Measurements from ENCODE around the gene MOV10L1. TPM values are rescaled to one million over a fixed set of nuclear protein-coding genes. Genes with fewer than 3 reads are reported as not detected.
A peak's percentile ranks its signal among the peaks of the same experiment; 100 is the strongest.

MOV10L1 gene
- total RNA-seq, 6 experiments from 2014 or later = 0.21 to 0.31 (median 0.24) TPM; not detected in 2

DNA sequence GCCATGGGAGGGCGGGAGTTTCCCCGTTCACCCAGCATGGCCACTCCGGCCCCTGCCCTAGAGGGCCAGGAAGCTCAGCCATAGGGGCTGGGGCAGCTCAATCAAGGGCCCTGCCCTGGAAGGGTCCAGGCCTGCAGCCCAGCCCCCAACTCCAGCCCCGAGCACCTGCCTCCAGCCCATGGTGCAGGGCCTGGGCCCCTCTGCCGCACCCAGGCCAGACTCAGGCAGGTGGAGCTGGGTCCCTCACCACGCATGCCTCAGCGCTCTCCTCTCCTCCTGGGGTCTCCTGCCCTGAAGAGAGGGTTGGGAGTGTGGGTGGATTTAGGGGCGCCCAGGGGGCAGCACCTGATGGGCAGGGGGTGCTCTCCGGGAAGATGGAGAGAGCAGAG, 17.6 kb upstream of the MOV10L1 start:
- no peaks in the 10 kb centered on the region for H3K36me3 ChIP-seq
- intact Hi-C loops (cut with DNase I) = no loop called here
- H3K27ac ChIP-seq = no peak overlapping the region
- no CpG with 5 or more reads among the region's 9 CpGs for WGBS (ENCODE audit: insufficient coverage, low coverage, low lambda C conversion rate, missing lambda C conversion rate)
- no peak overlapping the region for H3K4me3 ChIP-seq
- TF ChIP-seq, protein P1, sequence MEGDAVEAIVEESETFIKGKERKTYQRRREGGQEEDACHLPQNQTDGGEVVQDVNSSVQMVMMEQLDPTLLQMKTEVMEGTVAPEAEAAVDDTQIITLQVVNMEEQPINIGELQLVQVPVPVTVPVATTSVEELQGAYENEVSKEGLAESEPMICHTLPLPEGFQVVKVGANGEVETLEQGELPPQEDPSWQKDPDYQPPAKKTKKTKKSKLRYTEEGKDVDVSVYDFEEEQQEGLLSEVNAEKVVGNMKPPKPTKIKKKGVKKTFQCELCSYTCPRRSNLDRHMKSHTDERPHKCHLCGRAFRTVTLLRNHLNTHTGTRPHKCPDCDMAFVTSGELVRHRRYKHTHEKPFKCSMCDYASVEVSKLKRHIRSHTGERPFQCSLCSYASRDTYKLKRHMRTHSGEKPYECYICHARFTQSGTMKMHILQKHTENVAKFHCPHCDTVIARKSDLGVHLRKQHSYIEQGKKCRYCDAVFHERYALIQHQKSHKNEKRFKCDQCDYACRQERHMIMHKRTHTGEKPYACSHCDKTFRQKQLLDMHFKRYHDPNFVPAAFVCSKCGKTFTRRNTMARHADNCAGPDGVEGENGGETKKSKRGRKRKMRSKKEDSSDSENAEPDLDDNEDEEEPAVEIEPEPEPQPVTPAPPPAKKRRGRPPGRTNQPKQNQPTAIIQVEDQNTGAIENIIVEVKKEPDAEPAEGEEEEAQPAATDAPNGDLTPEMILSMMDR (IDR thresholded peaks at IDR 0.05) = no peak
- TF ChIP-seq POLR2A (IDR thresholded peaks at IDR 0.05) = no peak
- ATAC-seq (peak in 1 of 4 donors; percentile 13), DNase-seq (no peak)
- H3K4me1 ChIP-seq = no peaks in the 10 kb centered on the region
- no peaks in the 10 kb centered on the region for H3K9me3 ChIP-seq
- H3K27me3 ChIP-seq = no peaks in the 10 kb centered on the region

DNA sequence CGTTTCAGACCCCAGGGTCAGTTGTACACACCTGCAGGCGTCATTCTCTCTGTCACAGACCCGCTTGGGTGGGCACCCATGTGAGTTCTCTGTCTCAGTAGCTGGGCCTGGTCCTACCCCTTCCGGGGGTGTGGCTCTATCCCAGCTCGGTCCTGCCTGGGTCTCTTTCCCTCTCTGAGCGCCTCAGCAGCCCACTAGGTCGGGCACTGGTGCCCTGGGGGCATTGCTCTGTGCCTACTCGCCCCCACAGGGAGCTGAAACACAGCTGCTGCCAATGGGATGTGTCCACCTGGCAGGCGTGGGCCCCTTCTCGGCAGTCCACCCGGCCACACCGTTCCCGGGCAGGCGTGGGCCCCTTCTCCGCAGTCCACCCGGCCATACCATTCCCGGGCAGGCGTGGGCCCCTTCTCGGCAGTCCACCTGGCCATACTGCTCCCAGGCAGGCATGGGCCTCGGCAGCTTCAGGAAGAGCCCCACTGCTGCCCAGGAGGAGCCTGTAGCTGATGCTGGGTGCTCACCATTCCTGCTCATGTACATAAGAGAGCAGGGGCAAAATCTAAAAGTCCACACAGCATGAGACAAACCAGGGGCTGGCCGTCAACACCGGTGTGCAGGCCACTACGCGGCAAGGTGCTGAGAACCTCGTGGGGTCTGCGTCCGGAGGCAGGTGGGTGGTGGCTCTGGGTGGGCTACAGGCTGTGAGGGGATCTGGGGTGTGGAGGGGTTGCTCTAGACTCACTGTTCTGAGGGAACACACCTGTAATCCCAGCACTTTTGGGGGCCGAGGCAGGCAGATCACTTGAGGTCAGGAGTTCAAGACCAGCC, 16.9 kb upstream of the MOV10L1 start:
- WGBS (ENCODE audit: insufficient coverage, low coverage, low lambda C conversion rate, missing lambda C conversion rate) = 74% methylated on average over 6 of the region's 28 CpGs
- H3K4me3 ChIP-seq = no peak overlapping the region
- DNase-seq (no peak), ATAC-seq (no peak)
- no peaks in the 10 kb centered on the region for H3K4me1 ChIP-seq
- H3K36me3 ChIP-seq = no peaks in the 10 kb centered on the region
- no peak overlapping the region for H3K27ac ChIP-seq
- TF ChIP-seq, protein P1 (IDR thresholded peaks at IDR 0.05) = no peak
- TF ChIP-seq POLR2A (IDR thresholded peaks at IDR 0.05) = no peak
- H3K9me3 ChIP-seq = no peaks in the 10 kb centered on the region
- H3K27me3 ChIP-seq = no peaks in the 10 kb centered on the region
- intact Hi-C loops (cut with DNase I) = no loop called here

DNA sequence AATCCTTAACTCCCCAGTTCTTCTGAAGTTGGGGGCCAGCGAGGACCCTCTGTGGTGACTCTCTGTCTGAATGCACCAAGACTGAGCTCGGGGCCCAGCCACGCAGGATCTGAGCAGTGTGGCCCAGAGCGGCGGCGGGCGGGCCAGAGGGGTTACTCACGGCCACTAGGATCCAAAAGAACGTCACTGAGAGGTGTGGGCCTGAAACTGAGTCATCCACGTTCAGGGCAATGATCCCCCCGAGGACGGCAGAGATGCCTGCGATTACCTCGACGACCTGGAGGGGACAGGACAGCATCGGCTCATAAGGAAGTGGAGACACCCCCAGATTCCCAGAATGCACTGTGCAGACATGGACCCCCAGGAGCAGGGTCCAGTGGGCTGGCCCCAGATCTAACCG, 15.8 kb upstream of the MOV10L1 start:
- intact Hi-C loops (cut with DNase I) = no loop called here
- 60% methylated on average over 6 of the region's 17 CpGs for WGBS (ENCODE audit: insufficient coverage, low coverage, low lambda C conversion rate, missing lambda C conversion rate)
- no peaks in the 10 kb centered on the region for H3K27me3 ChIP-seq
- H3K4me3 ChIP-seq = no peak overlapping the region
- H3K27ac ChIP-seq = no peak overlapping the region
- ATAC-seq (no peak), DNase-seq (no peak)
- no peaks in the 10 kb centered on the region for H3K4me1 ChIP-seq
- no peaks in the 10 kb centered on the region for H3K36me3 ChIP-seq
- TF ChIP-seq, protein P1 (IDR thresholded peaks at IDR 0.05) = no peak
- no peak for TF ChIP-seq POLR2A (IDR thresholded peaks at IDR 0.05)
- H3K9me3 ChIP-seq = no peaks in the 10 kb centered on the region

DNA sequence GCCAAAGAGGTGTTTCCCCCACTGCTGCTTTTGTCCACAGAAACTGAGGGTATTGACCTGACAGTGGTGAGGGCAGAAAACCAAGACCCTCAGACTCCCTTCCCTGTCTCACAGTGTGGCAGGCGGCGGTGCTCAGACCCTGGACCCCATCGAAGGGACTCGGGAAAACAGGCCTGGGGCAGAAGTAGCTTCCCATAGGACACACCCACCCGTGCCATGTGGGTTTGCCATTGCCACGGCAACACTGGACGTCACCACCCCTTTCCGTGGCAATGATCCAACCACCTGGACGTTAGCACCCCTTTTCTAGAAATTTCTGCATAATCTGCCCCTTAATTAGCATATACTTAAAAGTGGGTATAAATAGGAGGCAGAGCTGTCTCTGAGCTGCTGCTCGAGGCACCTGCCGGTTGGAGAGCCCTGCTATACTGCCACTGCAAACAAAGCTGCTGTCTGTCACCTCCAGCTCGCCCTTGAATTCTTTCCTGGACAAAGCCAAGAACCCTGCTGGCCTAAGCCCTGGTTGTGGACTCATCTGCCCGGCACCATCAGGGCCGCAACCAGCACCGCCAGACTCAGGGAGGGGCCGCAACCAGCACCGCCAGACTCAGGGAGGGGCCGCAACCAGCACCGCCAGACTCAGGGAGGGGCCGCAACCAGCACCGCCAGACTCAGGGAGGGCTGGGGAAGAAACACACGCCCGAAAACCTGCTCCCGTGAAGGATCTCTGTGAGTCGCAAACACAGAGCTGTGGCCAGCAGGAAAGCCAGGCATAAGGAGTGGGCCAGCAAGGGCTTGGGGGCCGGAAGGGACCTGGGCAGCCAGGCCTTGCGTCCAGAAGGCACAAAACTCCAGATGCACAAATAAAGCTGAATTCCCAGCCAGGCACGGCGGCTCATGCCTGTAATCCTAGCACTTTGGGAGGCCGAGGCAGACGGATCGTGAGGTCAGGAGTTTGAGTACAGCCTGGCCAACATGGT, 15.0 kb upstream of the MOV10L1 start:
- H3K27me3 ChIP-seq = no peaks in the 10 kb centered on the region
- H3K4me3 ChIP-seq = no peak overlapping the region
- intact Hi-C loops (cut with DNase I) = no loop called here
- 66% methylated on average over 9 of the region's 32 CpGs for WGBS (ENCODE audit: insufficient coverage, low coverage, low lambda C conversion rate, missing lambda C conversion rate)
- H3K27ac ChIP-seq = no peak overlapping the region
- H3K4me1 ChIP-seq = no peaks in the 10 kb centered on the region
- no peak for TF ChIP-seq POLR2A (IDR thresholded peaks at IDR 0.05)
- TF ChIP-seq, protein P1 (IDR thresholded peaks at IDR 0.05) = no peak
- DNase-seq = no peak
- no peaks in the 10 kb centered on the region for H3K36me3 ChIP-seq
- no peak for ATAC-seq
- no peaks in the 10 kb centered on the region for H3K9me3 ChIP-seq
